Liver (tissue), 9 donors: ENCODE measurements around the gene KCNT1. TPM values are rescaled to one million over a fixed set of nuclear protein-coding genes. Genes with fewer than 3 reads are reported as not detected.

Source experiments
- DNase-seq: peaks from one replicate; pipeline ENCODE4 v3.0.0-alpha.2; 2017; ENCODE audit warnings: low spot score
- H3K27ac ChIP-seq, 2 donors: one replicate each; pipeline ENCODE4 v1.7.0; 2013; ENCODE audit warnings: inconsistent platforms in 2 of 2, low read length in 2 of 2, control low read depth in 1 of 2, low read depth in 1 of 2, mild to moderate bottlenecking in 1 of 2
- H3K27me3 ChIP-seq, 4 donors: one replicate each; pipeline versions ENCODE4 v1.6.1 to v1.7.0; 2013; ENCODE audit warnings: low read length in 3 of 4, inconsistent platforms in 1 of 4, mild to moderate bottlenecking in 1 of 4, moderate library complexity in 1 of 4; ENCODE audit not compliant: control insufficient read depth in 4 of 4, insufficient read depth in 4 of 4
- H3K36me3 ChIP-seq, 4 donors: one replicate each; pipeline versions ENCODE4 v1.6.1 to v1.7.0; 2013; ENCODE audit warnings: low read length in 3 of 4, mild to moderate bottlenecking in 3 of 4, low read depth in 1 of 4, moderate library complexity in 1 of 4; ENCODE audit not compliant: control insufficient read depth in 4 of 4, insufficient read depth in 3 of 4
- H3K4me1 ChIP-seq, 4 donors: one replicate each; pipeline versions ENCODE4 v1.6.1 to v1.7.0; 2013; ENCODE audit warnings: low read length in 3 of 4, mild to moderate bottlenecking in 3 of 4, moderate library complexity in 1 of 4; ENCODE audit not compliant: control insufficient read depth in 4 of 4, insufficient read depth in 4 of 4
- H3K4me3 ChIP-seq, 3 donors: one replicate each; pipeline versions ENCODE4 v1.6.1 to v1.7.0; 2013; ENCODE audit warnings: low read length in 3 of 3, control low read depth in 1 of 3, low read depth in 1 of 3, mild to moderate bottlenecking in 1 of 3
- H3K9ac ChIP-seq, 2 donors: one replicate each; pipeline ENCODE4 v1.7.0; 2013; ENCODE audit warnings: low read length in 2 of 2, mild to moderate bottlenecking in 2 of 2, moderate library complexity in 2 of 2, control low read depth in 1 of 2, low read depth in 1 of 2
- H3K9me3 ChIP-seq, 4 donors: one replicate each; pipeline versions ENCODE4 v1.6.1 to v1.7.0; 2013; ENCODE audit warnings: low read length in 3 of 4; ENCODE audit not compliant: control insufficient read depth in 4 of 4
- ATF3 ChIP-seq: IDR thresholded peaks from 2 replicates; pipeline ENCODE4 v1.6.1; 2016; ENCODE audit warnings: antibody characterized with exemption
- CTCF ChIP-seq: fragments of 150-350 bp; IDR thresholded peaks from 2 replicates; pipeline ENCODE4 v1.5.1; 2017; ENCODE audit warnings: improper control_type of control experiment, low read depth, low read length; ENCODE audit not compliant: missing input control
- EGR1 ChIP-seq, 2 donors: IDR thresholded peaks; 2 replicates each; pipeline ENCODE4 v1.6.1; 2016 to 2018; ENCODE audit warnings: antibody characterized with exemption in 2 of 2, low read depth in 2 of 2
- FOXA1 ChIP-seq: IDR thresholded peaks from 2 replicates; pipeline ENCODE4 v1.6.1; 2016; ENCODE audit warnings: antibody characterized with exemption
- FOXA2 ChIP-seq: IDR thresholded peaks from 2 replicates; pipeline ENCODE4 v1.6.1; 2016; ENCODE audit warnings: antibody characterized with exemption
- GABPA ChIP-seq, 2 donors: IDR thresholded peaks in 1 of 2; conservative IDR thresholded peaks in 1 of 2; 2 replicates each; pipeline ENCODE4 v1.6.1; 2016; ENCODE audit warnings: antibody characterized with exemption in 2 of 2, mild to moderate bottlenecking in 1 of 2, moderate library complexity in 1 of 2
- HNF4G ChIP-seq: IDR thresholded peaks from 2 replicates; pipeline ENCODE4 v1.6.1; 2016; ENCODE audit warnings: antibody characterized with exemption
- JUND ChIP-seq, 2 donors: IDR thresholded peaks; 2 replicates each; pipeline ENCODE4 v1.6.1; 2016; ENCODE audit warnings: antibody characterized with exemption in 2 of 2
- NR2F2 ChIP-seq: IDR thresholded peaks from 2 replicates; pipeline ENCODE4 v1.6.1; 2016; ENCODE audit warnings: antibody characterized with exemption
- RAD21 ChIP-seq, 2 donors: IDR thresholded peaks; 2 replicates each; pipeline ENCODE4 v1.6.1; 2016; ENCODE audit warnings: antibody characterized with exemption in 2 of 2, mild to moderate bottlenecking in 2 of 2
- REST ChIP-seq: IDR thresholded peaks from 2 replicates; pipeline ENCODE4 v1.6.1; 2016; ENCODE audit warnings: antibody characterized with exemption, mild to moderate bottlenecking
- SP1 ChIP-seq: IDR thresholded peaks from 2 replicates; pipeline ENCODE4 v1.6.1; 2018; ENCODE audit warnings: antibody characterized with exemption, mild to moderate bottlenecking
- YY1 ChIP-seq: IDR thresholded peaks from 2 replicates; pipeline ENCODE4 v1.6.1; 2016; ENCODE audit warnings: antibody characterized with exemption, mild to moderate bottlenecking
- WGBS: extraction: QIAGEN DNeasy Blood & Tissue Kit; methylation state at CpG from one replicate; pipeline ENCODE4 v1.1.7; 2013; 5-methylcytosine and 5-hydroxymethylcytosine counted together
- polyA plus RNA-seq, 2 donors: library from polyadenylated mRNA; stranded (reverse) in 1 of 2; unstranded in 1 of 2; fragments of 200-250 nt in 1 of 2; fragments of >200 nt in 1 of 2; fragmentation: Nextera tagmentation in 1 of 2; extraction: Ambion mirVana in 1 of 2; gene quantifications; one replicate each; pipeline versions ENCODE4 v1.2.1 to v1.2.3, GENCODE V29; 2013 to 2015
- total RNA-seq, 2 donors: library from RNA; depleted of rRNA; stranded (reverse); fragments of >200 nt; gene quantifications; one replicate each; pipeline ENCODE4 v1.2.3, GENCODE V29; 2014
- donor health status: healthy.
- donor health status: healthy.
- donor health status: healthy.
- donor health status: healthy.
- donor health status: healthy.

KCNT1 gene
- total and polyA plus RNA-seq, 4 donors = 0.08 TPM; not detected in 2

GRCh38 chr9:135822374-135822755 is 120.4 kb downstream of the KCNT1 start:
- 96% methylated on average over 18 of the region's 18 CpGs for WGBS
- Histone ChIP-seq H3K36me3 (peaks cover 17 to 46% (median 30%) of the 10 kb centered on the region in 4 donors), H3K4me1 (no peaks in the 10 kb centered on the region), H3K27ac (no peak overlapping the region), H3K9ac (no peak overlapping the region), H3K4me3 (no peak overlapping the region), H3K27me3 (no peaks in the 10 kb centered on the region), H3K9me3 (no peaks in the 10 kb centered on the region)
- DNase-seq = no peak
- no peak for TF ChIP-seq YY1
- no peak for TF ChIP-seq EGR1 (IDR thresholded peaks at IDR 0.05; ENCODE audit: low read depth in 2 of 2)
- no peak for TF ChIP-seq SP1
- no peak for TF ChIP-seq HNF4G
- TF ChIP-seq ATF3 = no peak
- no peak for TF ChIP-seq CTCF
- TF ChIP-seq FOXA2 = no peak
- TF ChIP-seq JUND (IDR thresholded peaks at IDR 0.05) = no peak
- no peak for TF ChIP-seq NR2F2
- TF ChIP-seq REST = no peak

- no peak overlapping the region for H3K27ac ChIP-seq
- no peak for TF ChIP-seq GABPA (IDR thresholded peaks at IDR 0.05 in 1 of 2, conservative IDR thresholded peaks at IDR 0.05 in 1 of 2)
- TF ChIP-seq NR2F2 = no peak
- no peak for TF ChIP-seq RAD21 (IDR thresholded peaks at IDR 0.05)
- no peak for TF ChIP-seq SP1
- no peak for TF ChIP-seq FOXA2
- no peak for TF ChIP-seq YY1
- no peak for TF ChIP-seq JUND (IDR thresholded peaks at IDR 0.05)
- no peak for TF ChIP-seq EGR1 (IDR thresholded peaks at IDR 0.05; ENCODE audit: low read depth in 2 of 2)
- TF ChIP-seq FOXA1 = no peak
- H3K36me3 ChIP-seq = peaks cover 15 to 40% (median 26%) of the 10 kb centered on the region in 4 donors
- no peak overlapping the region for H3K4me3 ChIP-seq
- no peaks in the 10 kb centered on the region for H3K9me3 ChIP-seq
- H3K4me1 ChIP-seq = no peaks in the 10 kb centered on the region
- 96% methylated on average over 12 of the region's 12 CpGs for WGBS
- H3K27me3 ChIP-seq = no peaks in the 10 kb centered on the region
- no peak for DNase-seq
- H3K9ac ChIP-seq = no peak overlapping the region
These were observed 121.1 kb downstream of the KCNT1 start for GRCh38 chr9:135823036-135823435.
